Right hindlimb (tissue), 1 donor: ENCODE measurements around the gene CSNK1G1.

Source experiments
- DNase-seq: peaks from one replicate; pipeline ENCODE4 v3.0.0-alpha.2; 2018

The CSNK1G1 gene

DNA sequence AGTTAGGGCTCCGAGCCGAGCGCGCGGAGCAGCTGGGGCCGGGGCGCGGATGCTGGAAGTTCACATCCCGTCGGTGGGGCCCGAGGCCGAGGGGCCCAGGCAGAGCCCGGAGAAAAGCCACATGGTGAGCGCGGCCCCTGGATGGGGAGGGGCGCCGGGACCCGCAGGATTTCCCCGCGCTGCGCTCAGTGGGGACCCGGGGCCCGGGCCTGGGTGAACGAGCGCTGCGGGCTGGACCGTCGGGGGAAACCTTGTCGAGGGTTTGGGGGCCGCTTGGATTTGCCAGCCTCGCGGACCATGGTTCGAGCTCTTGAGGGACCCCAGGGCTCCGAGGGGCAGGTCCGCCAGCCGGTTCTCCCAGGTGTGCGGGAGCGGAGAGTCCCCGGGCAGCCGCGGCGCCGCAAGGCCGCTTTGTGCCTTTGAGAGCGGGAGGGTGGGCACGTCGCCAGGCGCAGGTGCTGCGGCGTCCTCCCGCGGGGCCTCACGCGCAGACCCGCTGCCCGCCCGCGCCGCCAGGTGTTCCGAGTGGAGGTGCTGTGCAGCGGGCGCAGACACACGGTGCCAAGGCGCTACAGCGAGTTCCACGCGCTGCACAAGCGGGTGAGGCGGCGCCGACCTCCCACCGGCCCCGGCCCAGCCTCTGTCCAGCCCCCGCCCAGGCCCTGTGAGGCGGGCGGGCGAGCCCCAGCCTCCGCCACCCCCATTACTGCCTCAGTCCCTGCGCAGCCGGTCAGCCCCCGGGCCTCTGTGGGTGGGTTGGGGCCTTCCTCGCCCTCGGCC, 204.1 kb downstream of the CSNK1G1 start, which contains the start of gene SNX22:
SNX22 (plus strand) TSS at position 5 of the 780 bp plus-strand sequence; CDS start at position 50, 45 bp downstream.
- DNase-seq = no peak

GRCh38 chr15:64149893-64150578, 205.9 kb downstream of the CSNK1G1 start:
- DNase-seq = no peak

GRCh38 chr15:64149424-64149823, 206.5 kb downstream of the CSNK1G1 start:
- no peak for DNase-seq

DNA sequence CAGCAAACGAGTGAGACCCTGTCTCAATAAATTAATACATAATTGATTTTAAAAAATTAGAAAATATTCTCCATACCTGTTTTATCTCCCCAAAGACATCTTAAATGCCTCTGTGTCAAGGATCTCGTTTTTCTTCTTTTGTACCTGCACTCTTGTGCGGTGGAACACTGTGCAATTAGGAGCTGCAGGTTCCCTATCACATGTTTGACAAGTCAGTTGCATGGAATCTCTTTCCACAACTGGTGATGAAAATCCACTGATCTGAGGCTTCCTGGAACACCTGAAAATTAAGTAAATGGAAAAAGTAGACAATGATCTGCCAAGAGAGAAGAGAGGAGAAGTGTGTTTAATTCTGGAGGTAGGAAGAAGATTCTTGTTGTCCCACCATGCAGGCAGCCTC, 207.4 kb downstream of the CSNK1G1 start:
- no peak for DNase-seq

DNA sequence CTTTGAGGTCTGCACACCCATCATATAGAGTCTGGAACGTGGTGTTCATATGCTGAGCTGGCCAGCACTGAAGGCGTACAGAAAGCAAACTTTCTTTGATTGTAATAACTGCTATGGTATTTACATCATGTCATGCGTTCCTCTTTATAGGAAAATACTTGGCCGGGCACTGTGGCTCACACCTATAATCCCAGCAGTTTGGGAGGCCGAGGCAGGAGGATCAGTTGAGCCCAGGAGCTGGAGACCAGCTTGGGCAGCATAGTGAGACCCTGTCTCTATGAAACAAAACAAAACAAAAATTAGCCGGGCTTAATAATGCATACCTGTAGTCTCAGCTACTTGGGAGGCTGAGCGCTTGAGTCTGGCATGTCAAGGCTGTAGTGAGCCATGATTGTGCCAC, 207.8 kb downstream of the CSNK1G1 start:
- DNase-seq = no peak

DNA sequence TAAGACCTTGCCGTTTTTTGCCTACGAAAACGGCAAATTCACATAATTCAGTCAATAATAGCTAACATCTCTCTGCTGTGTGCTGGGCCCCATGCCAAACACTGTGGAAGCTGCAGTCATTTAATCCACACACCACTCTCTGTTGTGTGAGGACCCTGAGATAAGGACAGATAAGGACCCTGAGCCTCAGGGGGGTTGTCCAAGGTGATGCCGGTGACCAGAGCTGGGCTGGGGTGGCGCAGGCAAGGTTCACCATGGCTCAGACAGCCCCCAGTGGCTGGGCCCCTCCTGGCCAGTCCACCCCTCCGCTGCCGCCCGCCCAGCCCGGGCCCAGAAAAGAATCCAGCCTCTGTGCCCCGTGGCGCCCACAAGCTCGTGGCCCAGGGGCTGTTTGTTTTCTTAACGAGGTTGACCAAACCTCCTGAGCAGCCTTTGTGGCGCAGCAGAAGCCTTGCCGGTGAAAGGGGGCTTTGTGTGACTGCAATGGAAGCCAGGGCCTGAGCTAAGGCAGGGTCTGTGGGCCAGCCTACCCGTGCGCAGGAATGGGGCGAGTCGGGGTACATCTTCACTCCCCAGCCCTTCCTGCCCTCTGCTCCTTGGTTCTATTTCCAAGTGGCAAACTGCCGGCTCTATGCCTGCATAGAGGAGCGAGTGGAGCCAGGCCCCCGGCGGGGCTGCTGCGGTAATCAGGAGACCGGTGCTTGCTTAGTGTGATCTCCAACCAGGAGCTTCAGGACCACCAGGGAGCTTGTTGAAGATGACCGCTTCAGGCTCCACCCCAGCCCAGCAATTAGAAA, 208.9 kb downstream of the CSNK1G1 start:
- DNase-seq = no peak

- no peak for DNase-seq
Measured at GRCh38 chr15:64146520-64146884, 209.5 kb downstream of the CSNK1G1 start.

DNA sequence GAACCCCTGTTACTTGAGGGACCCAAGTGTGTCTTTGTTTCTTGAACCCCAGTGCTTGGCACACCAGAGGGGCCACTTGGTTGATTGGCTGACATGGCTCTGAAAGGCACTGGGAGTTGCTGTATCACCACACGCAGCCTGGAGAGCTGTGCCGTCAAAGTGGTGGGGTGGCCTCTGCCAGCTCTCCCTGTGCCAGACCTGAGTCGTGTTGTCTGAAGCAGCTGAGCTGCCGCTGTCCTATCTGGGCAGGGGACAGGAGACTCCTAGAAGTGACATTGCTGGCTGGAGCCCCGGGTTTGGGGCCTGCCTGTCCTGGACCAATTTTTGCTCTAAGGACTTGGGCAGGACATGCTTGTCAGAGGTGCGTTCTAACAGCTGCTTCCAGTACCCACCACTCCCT, 209.9 kb downstream of the CSNK1G1 start:
- no peak for DNase-seq

- DNase-seq = no peak
Measured at GRCh38 chr15:64144565-64145281, 211.2 kb downstream of the CSNK1G1 start.

DNA sequence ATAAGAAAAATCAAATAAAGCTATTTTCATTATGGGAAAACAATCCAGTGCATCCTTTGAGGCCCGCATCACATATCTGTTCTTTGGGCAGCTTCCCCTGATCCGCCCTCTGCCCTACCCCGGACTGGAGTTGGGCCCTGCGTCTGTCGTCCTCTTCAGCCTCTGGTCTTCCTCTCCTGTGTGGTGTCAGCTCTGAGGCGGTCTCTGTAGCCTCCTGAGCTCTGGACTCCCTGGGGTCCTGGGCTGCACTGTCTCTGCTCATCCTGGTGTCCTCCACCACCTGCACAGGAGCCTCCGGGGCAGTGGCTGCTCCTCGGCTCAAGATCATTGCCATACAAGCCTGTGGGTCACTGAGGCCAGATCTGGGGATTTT, 211.8 kb downstream of the CSNK1G1 start:
- no peak for DNase-seq

DNA sequence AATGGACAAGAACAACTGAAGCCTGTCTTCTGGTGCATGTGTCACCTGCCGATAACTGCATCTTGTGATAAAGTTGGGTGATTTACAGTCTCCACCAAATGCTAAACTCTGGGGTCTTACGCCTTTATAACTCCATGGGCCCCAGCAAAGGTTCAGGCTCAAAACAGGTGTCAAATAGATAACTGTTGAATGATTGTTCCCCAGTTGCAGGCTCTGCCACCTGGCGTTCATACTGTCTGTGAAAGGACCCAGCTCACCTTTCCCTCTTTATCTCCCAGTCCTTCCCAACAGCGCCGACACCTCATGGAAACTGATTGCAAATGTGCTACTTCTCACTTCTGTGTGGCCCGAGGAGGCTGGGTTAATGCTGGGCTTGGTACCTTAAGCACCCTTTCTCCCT, 212.7 kb downstream of the CSNK1G1 start:
- DNase-seq = no peak

DNA sequence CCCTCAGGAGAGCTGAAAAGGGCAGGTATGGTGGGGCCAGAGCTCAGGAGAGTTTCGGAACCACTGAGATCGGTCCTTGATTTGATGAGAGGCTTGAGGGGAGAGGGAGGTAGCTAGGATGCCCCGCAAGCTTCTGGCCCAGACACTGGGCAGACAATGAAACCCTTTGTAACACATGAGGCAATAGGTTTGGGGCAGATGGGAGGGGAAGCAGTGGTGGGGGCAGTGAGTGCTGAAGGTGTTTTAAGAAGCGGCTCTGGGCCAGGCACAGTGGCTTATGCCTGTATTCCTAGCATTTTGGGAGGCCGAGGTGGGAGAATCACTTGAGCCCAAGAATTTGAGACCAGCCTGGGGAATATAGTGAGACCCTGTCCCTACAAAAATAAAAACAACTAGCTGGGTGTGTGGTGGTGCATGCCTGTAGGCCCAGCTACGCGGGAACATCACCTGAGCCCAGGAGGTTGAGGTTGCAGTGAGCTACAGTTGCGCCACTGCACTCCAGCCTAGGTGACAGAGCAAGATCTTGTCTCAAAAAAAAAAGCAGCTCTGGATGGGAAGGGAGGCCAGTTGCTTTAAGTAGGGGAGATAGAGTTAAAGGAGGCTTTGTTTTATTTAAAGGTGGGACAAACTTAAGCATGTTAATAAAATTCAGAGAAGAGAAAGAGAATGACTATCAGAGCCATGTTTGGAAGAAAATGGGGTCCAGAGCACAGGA, 214.0 kb downstream of the CSNK1G1 start:
- DNase-seq = no peak

- no peak for DNase-seq
Measured at GRCh38 chr15:64138331-64138941, 217.5 kb downstream of the CSNK1G1 start.

DNA sequence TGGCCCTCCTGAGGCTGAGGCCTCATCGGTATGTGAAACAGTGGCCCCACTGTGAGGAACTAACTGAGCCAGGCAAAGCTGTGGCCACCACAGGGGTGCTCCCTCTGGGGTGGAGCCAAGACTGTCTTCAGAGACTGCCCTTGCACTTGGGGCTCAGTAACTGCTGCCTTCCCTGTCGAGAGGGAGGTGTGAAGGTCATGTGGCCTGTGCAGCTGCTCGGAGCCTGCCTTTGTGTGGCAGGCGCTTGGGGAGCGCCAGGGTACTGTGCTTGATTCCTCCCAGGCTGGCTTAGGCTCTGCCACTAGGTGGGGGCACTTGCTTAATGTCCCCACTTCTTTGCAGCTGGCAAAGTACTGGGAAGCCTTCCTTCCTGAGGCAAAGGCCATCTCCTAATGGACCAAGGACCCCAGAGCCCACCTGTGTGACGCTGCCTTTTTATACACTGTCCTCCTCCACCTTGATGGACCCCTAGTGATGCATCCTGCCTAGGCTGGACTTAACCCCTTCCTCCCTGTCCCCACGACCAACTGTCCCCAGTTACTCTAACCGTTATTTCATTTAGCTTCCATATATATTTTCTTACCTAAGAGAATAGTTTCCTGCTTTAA, 218.6 kb downstream of the CSNK1G1 start:
- no peak for DNase-seq

- DNase-seq = no peak
Measured at GRCh38 chr15:64136347-64136746, 219.6 kb downstream of the CSNK1G1 start.

DNA sequence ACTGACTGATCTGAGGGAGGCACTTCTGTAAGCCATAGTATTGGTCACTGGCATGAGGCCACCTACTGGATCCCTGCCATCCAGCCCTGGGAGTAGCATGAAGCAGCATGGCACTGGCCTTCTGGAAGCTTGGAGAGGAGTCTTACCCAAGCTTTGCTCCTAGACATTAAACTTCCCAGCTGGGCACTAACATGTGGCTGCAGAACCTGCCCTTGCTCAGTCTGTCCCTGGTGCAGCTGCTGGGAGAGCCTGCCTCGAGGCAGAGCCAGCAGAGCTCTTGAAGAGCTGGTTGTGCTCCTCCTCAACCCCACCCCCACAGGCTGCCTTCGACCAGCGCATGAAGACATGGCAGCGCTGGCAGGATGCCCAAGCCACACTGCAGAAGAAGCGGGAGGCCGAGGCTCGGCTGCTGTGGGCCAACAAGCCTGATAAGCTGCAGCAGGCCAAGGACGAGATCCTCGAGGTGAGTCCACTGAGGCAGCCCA, 221.6 kb downstream of the CSNK1G1 start:
- DNase-seq = no peak

GRCh38 chr15:64133623-64134344, 222.2 kb downstream of the CSNK1G1 start:
- no peak for DNase-seq

DNA sequence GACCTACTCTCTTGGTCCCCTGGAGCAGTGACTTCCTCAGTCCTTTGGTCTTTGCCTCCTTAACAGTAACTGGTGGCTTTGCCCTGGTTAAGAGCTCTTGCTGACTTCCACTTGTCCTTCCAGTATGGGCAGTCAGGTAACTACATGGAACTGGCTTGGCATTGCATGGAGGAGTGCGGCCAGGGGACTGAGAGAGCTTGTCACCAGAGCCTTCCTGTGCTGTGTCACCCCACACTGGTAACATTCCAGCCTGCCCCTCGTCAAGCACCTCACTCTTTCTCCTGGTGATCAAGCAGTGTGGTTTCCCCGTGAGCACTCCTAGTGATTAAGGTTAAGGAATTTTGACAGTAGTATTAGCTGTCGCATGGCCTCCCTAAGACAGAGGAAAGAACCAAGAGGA, 223.8 kb downstream of the CSNK1G1 start:
- no peak for DNase-seq

DNA sequence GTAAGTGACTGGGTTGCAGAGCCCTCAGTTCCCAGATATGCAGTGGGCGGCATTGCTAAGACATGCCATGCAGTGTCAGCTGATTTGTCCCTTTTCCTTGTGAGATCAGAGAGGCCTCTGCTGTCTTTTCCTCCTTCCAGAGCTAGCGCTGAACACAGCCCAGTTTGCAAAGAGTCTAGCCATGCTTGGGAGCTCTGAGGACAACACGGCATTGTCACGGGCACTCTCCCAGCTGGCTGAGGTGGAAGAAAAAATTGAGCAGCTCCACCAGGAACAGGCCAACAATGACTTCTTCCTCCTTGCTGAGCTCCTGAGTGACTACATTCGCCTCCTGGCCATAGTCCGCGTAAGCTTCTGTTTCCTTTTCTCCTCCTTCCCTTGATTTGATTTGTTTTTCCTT, 224.4 kb downstream of the CSNK1G1 start:
- no peak for DNase-seq

DNA sequence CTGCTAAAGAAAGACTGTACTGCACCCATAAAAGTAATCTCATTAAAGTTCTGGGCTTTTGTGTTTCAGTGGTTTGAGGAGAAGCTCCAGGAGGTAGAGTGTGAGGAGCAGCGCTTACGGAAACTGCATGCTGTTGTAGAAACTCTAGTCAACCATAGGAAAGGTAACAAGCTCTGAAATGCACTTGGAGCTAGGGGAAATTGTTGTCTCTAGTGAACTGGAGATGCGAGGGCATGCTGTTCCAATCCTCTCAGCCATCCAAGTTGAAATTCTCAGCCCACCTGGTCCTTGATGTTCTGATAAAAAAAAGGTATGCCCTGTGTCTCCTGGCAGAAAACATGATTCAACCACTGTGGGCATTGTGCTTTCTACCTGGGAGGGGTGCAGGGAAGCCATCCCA, 225.8 kb downstream of the CSNK1G1 start:
- no peak for DNase-seq
